Liver (tissue), 3 donors: ENCODE results near the gene PTPRD.

ENCODE experiments used
- CTCF ChIP-seq: fragments of 150-350 bp; IDR thresholded peaks from 2 replicates; pipeline ENCODE4 v1.5.1; 2017; ENCODE audit warnings: improper control_type of control experiment, low read depth, low read length; ENCODE audit not compliant: missing input control
- EGR1 ChIP-seq, 2 donors: IDR thresholded peaks; 2 replicates each; pipeline ENCODE4 v1.6.1; 2016 to 2018; ENCODE audit warnings: antibody characterized with exemption in 2 of 2, low read depth in 2 of 2
- HNF4G ChIP-seq: IDR thresholded peaks from 2 replicates; pipeline ENCODE4 v1.6.1; 2016; ENCODE audit warnings: antibody characterized with exemption
- JUND ChIP-seq, 2 donors: IDR thresholded peaks; 2 replicates each; pipeline ENCODE4 v1.6.1; 2016; ENCODE audit warnings: antibody characterized with exemption in 2 of 2
- MAX ChIP-seq: IDR thresholded peaks from 2 replicates; pipeline ENCODE4 v1.6.1; 2016; ENCODE audit warnings: antibody characterized with exemption
- REST ChIP-seq: IDR thresholded peaks from 2 replicates; pipeline ENCODE4 v1.6.1; 2016; ENCODE audit warnings: antibody characterized with exemption, mild to moderate bottlenecking
- YY1 ChIP-seq: IDR thresholded peaks from 2 replicates; pipeline ENCODE4 v1.6.1; 2016; ENCODE audit warnings: antibody characterized with exemption, mild to moderate bottlenecking
- donor health status: healthy.
- donor health status: healthy.

GRCh38 chr9:8331507-8332330 lies 2281.1 kb downstream of the PTPRD start:
- TF ChIP-seq CTCF: no peak
- no peak for TF ChIP-seq MAX
- TF ChIP-seq JUND (IDR thresholded peaks at IDR 0.05): no peak
- no peak for TF ChIP-seq EGR1 (IDR thresholded peaks at IDR 0.05; ENCODE audit: low read depth in 2 of 2)
- no peak for TF ChIP-seq HNF4G
- TF ChIP-seq REST: no peak
- no peak for TF ChIP-seq YY1
